Thyroid gland (tissue), 4 donors: Measurements from ENCODE around the gene MINAR1. TPM values are rescaled to one million over a fixed set of nuclear protein-coding genes. Genes with fewer than 3 reads are reported as not detected.

Experiments used
- DNase-seq, 2 donors: peaks; one replicate each; pipeline ENCODE4 v3.0.0-alpha.2; 2019
- H3K27ac ChIP-seq, 3 donors: fragments of 200-600 bp; sonication (generic); 1 replicate in 2 of 3; 2 replicates in 1 of 3; pipeline ENCODE4 v1.5.1; 2016 to 2019; ENCODE audit warnings: mild to moderate bottlenecking in 1 of 3, moderate library complexity in 1 of 3
- H3K27me3 ChIP-seq: fragments of 200-600 bp; sonication (generic); one replicate; pipeline ENCODE4 v1.5.1; 2019
- H3K36me3 ChIP-seq, 2 donors: fragments of 200-600 bp; sonication (generic); one replicate each; pipeline ENCODE4 v1.5.1; 2016 to 2019
- H3K4me1 ChIP-seq, 2 donors: fragments of 200-600 bp; sonication (generic); one replicate each; pipeline ENCODE4 v1.5.1; 2017 to 2019
- H3K4me3 ChIP-seq, 3 donors: fragments of 200-600 bp; sonication (generic); replicated peaks in 1 of 3; 1 replicate in 2 of 3; 2 replicates in 1 of 3; pipeline ENCODE4 v1.5.1; 2016; ENCODE audit warnings: mild to moderate bottlenecking in 1 of 3
- H3K9me3 ChIP-seq: fragments of 200-600 bp; sonication (generic); one replicate; pipeline ENCODE4 v1.5.1; 2017
- POLR2A ChIP-seq, 2 donors: fragments of 450-650 bp; IDR thresholded peaks; one replicate each; pipeline ENCODE4 v1.6.1; 2017; ENCODE audit warnings: antibody characterized with exemption in 2 of 2, mild to moderate bottlenecking in 2 of 2, moderate library complexity in 1 of 2
- WGBS, 2 donors: methylation state at CpG; one replicate each; pipeline ENCODE4 v1.1.5; 2017; 5-methylcytosine and 5-hydroxymethylcytosine counted together
- intact Hi-C: fragments of 100-400 bp; cut with DNase I; formaldehyde crosslinking; loops from one replicate; pipeline ENCODE4 v1.15.1; 2023
- total RNA-seq, 4 donors: library from RNA; depleted of rRNA; stranded (reverse); fragments of >200 nt; gene quantifications; one replicate each; pipeline ENCODE4 v1.2.3, GENCODE V29; 2016
- TF ChIP-seq, protein P1 (sequence below), 6 experiments: fragments of 200-600 bp in 3 of 6; fragments of 450-650 bp in 3 of 6; sonication (generic) in 3 of 6; IDR thresholded peaks; one replicate each; pipeline ENCODE4 v1.5.1; 2016 to 2019; ENCODE audit warnings: antibody characterized with exemption in 6 of 6, mild to moderate bottlenecking in 2 of 6, inconsistent platforms in 1 of 6, moderate library complexity in 1 of 6

MINAR1 gene
- total RNA-seq, 4 donors from 2014 or later: 0.67 to 1.3 (median 1.1) TPM

DNA sequence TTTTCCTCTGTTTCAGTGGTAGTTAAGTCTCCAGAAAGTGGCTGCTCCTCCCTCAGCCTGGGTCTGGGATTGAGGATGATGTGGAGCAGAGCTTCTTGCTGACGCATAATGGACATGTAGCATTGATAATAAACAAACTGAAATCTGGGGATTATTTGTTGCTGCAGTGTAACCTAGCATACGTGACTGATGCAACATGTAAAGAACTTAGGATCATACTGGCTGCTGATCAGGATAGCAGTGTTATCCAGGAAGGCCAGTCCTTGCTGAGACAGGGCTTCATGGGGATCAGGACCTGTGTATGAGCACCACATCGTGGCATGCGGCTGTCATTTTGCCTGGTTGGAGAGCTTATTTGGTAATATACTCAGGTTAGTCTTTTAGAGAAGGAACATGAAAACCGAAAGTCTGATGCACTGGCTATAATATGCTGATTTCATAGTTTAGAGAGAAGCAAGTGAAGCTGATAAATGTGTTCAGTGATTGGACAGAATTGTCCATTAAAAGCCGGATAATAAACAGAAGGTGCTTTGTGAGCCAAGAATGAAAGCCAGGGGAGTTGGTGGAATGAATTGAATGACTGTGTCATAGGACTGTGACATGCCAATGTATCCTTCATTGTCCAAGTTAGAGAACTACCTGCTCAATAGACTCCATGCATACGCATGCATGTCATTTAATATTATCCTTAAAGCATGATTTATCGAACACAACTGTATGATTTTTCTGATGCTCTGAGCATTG, 4.1 kb downstream of the MINAR1 start:
- TF ChIP-seq, protein P1, sequence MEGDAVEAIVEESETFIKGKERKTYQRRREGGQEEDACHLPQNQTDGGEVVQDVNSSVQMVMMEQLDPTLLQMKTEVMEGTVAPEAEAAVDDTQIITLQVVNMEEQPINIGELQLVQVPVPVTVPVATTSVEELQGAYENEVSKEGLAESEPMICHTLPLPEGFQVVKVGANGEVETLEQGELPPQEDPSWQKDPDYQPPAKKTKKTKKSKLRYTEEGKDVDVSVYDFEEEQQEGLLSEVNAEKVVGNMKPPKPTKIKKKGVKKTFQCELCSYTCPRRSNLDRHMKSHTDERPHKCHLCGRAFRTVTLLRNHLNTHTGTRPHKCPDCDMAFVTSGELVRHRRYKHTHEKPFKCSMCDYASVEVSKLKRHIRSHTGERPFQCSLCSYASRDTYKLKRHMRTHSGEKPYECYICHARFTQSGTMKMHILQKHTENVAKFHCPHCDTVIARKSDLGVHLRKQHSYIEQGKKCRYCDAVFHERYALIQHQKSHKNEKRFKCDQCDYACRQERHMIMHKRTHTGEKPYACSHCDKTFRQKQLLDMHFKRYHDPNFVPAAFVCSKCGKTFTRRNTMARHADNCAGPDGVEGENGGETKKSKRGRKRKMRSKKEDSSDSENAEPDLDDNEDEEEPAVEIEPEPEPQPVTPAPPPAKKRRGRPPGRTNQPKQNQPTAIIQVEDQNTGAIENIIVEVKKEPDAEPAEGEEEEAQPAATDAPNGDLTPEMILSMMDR (IDR thresholded peaks at IDR 0.05): no peak
- no peak for TF ChIP-seq POLR2A (IDR thresholded peaks at IDR 0.05)
- intact Hi-C loops: no loop called here
- Histone ChIP-seq H3K27me3 (peaks cover 13% of the 10 kb centered on the region), H3K4me3 (no peak overlapping the region), H3K9me3 (no peaks in the 10 kb centered on the region), H3K36me3 (no peaks in the 10 kb centered on the region), H3K4me1 (peaks cover 12 to 18% of the 10 kb centered on the region in 2 donors), H3K27ac (no peak overlapping the region)
- WGBS, 2 donors: 75 to 80% methylated on average over 8 of the region's 8 CpGs
- DNase-seq: no peak

DNA sequence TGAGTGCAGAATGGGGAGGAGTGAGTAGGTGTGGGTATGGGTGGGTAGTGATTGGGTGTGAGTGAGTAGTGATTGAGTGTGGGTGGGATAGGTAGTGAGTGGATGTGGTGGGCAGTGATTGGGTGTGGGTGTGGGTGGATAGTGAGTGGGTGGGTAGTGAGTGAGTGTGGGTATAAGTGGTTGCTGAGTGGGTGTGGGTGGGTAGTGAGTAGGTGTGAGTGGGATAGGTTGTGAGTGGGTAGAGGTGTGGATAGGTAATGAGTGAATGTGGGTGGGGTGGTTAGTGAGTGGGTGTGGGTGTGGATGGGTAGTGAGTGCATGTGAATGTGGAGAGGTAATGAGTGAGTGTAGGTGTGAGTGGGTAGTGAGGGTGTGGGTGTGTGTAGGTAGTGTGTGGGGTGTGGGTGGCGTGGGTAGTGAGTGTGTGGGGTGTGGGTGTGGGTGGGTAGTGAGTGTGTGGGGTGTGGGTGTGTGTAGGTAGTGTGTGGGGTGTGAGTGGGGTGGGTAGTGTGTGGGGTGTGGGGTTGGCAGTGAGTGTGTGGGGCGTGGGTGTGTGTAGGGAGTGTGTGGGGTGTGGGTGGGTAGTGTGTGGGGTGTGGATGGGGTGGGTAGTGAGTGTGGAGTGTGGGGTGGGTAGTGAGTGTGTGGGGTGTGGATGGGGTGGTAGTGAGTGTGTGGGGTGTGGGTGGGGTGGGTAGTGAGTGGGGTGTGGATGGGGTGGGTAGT, 5.3 kb downstream of the MINAR1 start:
- Histone ChIP-seq H3K36me3 (no peaks in the 10 kb centered on the region), H3K4me1 (peaks cover 2 to 6% of the 10 kb centered on the region in 2 donors), H3K27ac (no peak overlapping the region), H3K4me3 (no peak overlapping the region), H3K27me3 (peaks cover 3% of the 10 kb centered on the region), H3K9me3 (no peaks in the 10 kb centered on the region)
- TF ChIP-seq POLR2A (IDR thresholded peaks at IDR 0.05): no peak
- TF ChIP-seq, protein P1 (IDR thresholded peaks at IDR 0.05): no peak
- DNase-seq: no peak
- intact Hi-C loops: no loop called here
- WGBS, 2 donors: 90 to 91% methylated on average over 1 to 2 of the region's 2 CpGs

DNA sequence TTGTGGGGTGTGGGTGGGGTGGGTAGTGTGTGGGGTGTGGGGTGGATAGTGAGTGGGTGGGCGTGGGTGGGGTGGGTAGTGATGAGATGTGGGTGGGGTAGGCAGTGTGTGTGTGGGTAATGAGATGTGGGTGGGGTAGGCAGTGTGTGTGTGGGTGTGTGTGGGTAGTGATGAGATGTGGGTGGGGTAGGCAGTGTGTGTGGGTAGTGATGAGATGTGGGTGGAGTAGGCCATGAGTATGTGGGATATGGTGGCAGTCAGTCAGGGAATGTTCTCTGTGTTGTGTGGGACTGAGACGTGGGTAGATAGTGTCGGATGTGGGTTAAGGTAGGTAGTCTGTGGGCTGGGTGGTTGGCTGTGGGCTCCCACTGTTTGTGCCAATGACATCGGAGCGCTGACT, 7.1 kb downstream of the MINAR1 start:
- no peak for DNase-seq
- TF ChIP-seq, protein P1 (IDR thresholded peaks at IDR 0.05): no peak
- no peak for TF ChIP-seq POLR2A (IDR thresholded peaks at IDR 0.05)
- intact Hi-C loops: no loop called here
- H3K4me1 ChIP-seq: no peaks in the 10 kb centered on the region
- H3K27me3 ChIP-seq: no peaks in the 10 kb centered on the region
- no peak overlapping the region for H3K27ac ChIP-seq
- WGBS, 2 donors: 95% methylated on average over 5 of the region's 5 CpGs
- no peaks in the 10 kb centered on the region for H3K9me3 ChIP-seq
- no peak overlapping the region for H3K4me3 ChIP-seq
- H3K36me3 ChIP-seq: no peaks in the 10 kb centered on the region

DNA sequence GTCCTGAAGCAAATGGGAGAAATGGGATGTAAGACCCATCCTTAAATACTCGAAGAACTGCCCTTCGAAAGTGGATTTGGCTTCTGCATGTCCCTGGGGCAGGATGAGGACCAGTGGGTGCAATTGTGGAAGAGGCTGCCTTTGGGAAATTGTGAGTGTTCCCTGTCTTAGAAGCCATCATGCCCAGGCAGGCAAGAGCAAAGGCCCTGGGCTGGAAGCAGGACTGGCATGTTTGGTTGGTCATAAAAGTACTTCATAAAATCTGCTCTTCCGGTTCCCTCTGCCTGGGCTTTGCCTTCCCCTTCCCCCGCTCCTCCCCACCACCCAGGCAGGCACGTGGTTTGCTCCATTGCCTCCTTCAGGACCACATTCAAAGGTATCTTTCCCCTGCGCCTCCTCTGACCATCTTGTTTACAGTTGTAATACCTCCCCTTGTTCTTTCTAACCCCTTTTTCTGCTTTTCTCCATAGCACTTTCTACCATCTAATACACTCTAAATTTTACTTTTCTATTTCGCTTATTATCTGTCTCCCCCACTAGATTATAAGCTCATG, 8.3 kb downstream of the MINAR1 start:
- intact Hi-C loops: no loop called here
- no peak overlapping the region for H3K27ac ChIP-seq
- H3K9me3 ChIP-seq: no peaks in the 10 kb centered on the region
- no peaks in the 10 kb centered on the region for H3K36me3 ChIP-seq
- 73 to 77% methylated on average over 7 of the region's 7 CpGs for WGBS, 2 donors
- no peak for DNase-seq
- no peaks in the 10 kb centered on the region for H3K27me3 ChIP-seq
- TF ChIP-seq, protein P1 (IDR thresholded peaks at IDR 0.05): no peak
- TF ChIP-seq POLR2A (IDR thresholded peaks at IDR 0.05): no peak
- no peaks in the 10 kb centered on the region for H3K4me1 ChIP-seq
- no peak overlapping the region for H3K4me3 ChIP-seq

DNA sequence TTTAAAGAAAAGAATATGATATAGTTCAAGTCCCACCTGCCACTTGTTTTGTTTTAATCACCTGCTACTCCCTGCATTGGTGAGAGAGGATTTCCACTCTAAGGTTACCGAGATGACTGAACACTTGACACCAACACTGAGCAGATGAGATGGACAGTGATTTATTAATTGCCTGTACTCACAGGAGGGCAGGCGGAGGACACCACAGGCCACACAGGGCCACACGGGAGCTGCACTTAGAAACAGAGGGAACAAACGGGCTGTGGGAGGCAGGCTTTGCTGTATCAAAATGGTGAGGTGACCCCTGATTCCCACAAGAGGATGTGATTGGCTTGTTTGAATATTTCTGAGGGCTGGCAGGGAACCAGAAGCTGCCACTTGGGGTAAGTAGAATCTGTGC, 10.8 kb downstream of the MINAR1 start:
- 70% methylated on average over 4 of the region's 4 CpGs for WGBS, 2 donors
- intact Hi-C loops: no loop called here
- TF ChIP-seq, protein P1 (IDR thresholded peaks at IDR 0.05): no peak
- TF ChIP-seq POLR2A (IDR thresholded peaks at IDR 0.05): no peak
- no peaks in the 10 kb centered on the region for H3K9me3 ChIP-seq
- no peaks in the 10 kb centered on the region for H3K4me1 ChIP-seq
- H3K36me3 ChIP-seq: no peaks in the 10 kb centered on the region
- no peaks in the 10 kb centered on the region for H3K27me3 ChIP-seq
- DNase-seq: no peak
- no peak overlapping the region for H3K27ac ChIP-seq
- no peak overlapping the region for H3K4me3 ChIP-seq
